Vagina (tissue), 2 donors: ENCODE measurements around the gene IREB2.

ENCODE experiments used
- CTCF ChIP-seq, 3 experiments: fragments of 450-650 bp in 2 of 3; fragments of 200-600 bp in 1 of 3; sonication (generic) in 1 of 3; IDR thresholded peaks; one replicate each; pipeline ENCODE4 v1.5.1; 2017 to 2019; ENCODE audit warnings: antibody characterized with exemption in 3 of 3, mild to moderate bottlenecking in 2 of 3, moderate library complexity in 2 of 3
- POLR2A ChIP-seq, 2 donors: fragments of 450-650 bp; IDR thresholded peaks; one replicate each; pipeline ENCODE4 v1.6.1; 2017; ENCODE audit warnings: antibody characterized with exemption in 2 of 2, mild to moderate bottlenecking in 2 of 2, moderate library complexity in 2 of 2

GRCh38 chr15:78396186-78396814 lies 41.7 kb upstream of the IREB2 start:
- TF ChIP-seq POLR2A (IDR thresholded peaks at IDR 0.05): no peak
- no peak for TF ChIP-seq CTCF (IDR thresholded peaks at IDR 0.05)
